ENCODE measurements around the gene ASB18. TPM values are rescaled to one million over a fixed set of nuclear protein-coding genes. Genes with fewer than 3 reads are reported as not detected.
A peak's percentile ranks its signal among the peaks of the same experiment; 100 is the strongest.

Gene ASB18
- polyA plus RNA-seq, 1 donor (not counting 4 experiments of a cell fraction or from before 2014, with no cell fraction given) = not detected

GRCh38 chr2:236162882-236163470 is 101.2 kb downstream of the ASB18 start:
- peaks cover 25% of the 10 kb centered on the region for H3K4me1 ChIP-seq (ENCODE audit: control insufficient read depth, extremely low read depth, insufficient read depth, low read length)

GRCh38 chr2:236162031-236162845 is 102.0 kb downstream of the ASB18 start:
- Histone ChIP-seq H3K36me3 (ENCODE audit: control insufficient read depth in 2 of 2, extremely low read depth in 1 of 2, insufficient read depth in 2 of 2, low read length in 2 of 2) (no peaks in the 10 kb centered on the region), H3K4me2 (ENCODE audit: control insufficient read depth, extremely low read depth, insufficient read depth, low read depth, low read length) (peak overlapping the region; percentile 64), H3K27me3 (ENCODE audit: control insufficient read depth, extremely low read depth, insufficient read depth, low read length) (peaks cover 54% of the 10 kb centered on the region), H3K4me3 (ENCODE audit: control insufficient read depth in 2 of 3, extremely low read depth in 1 of 3, insufficient read depth in 2 of 3, low read depth in 1 of 3, low read length in 3 of 3) (no peak overlapping the region), H3K9me3 (ENCODE audit: control insufficient read depth, low read depth, low read length) (no peaks in the 10 kb centered on the region), H3K27ac (ENCODE audit: control insufficient read depth, insufficient read depth, low read length) (no peak overlapping the region), H2AFZ (ENCODE audit: control insufficient read depth, low read length) (peak overlapping the region; percentile 43), H4K20me1 (ENCODE audit: control insufficient read depth, extremely low read depth, insufficient read depth, low read length) (no peaks in the 10 kb centered on the region), H3K79me2 (ENCODE audit: control insufficient read depth, insufficient read depth, low read length) (no peaks in the 10 kb centered on the region), H3K9ac (ENCODE audit: control insufficient read depth, extremely low read depth, insufficient read depth, low read length) (no peak overlapping the region), H3K9me1 (ENCODE audit: control insufficient read depth, extremely low read depth, insufficient read depth, low read length) (no peaks in the 10 kb centered on the region), H3K4me1 (ENCODE audit: control insufficient read depth, extremely low read depth, insufficient read depth, low read length) (peaks cover 25% of the 10 kb centered on the region)
- FAIRE-seq (peak; percentile 71), DNase-seq (ENCODE audit: low read depth, low spot score) (no peak)
- dilution Hi-C loops (cut with MboI; ENCODE audit: extremely low pct_ligation_motif_present, low sequenced_read_pairs) = no loop called here
- TF ChIP-seq EZH2 (IDR thresholded peaks at IDR 0.05; ENCODE audit: low read length) (no peak), CTCF (optimal IDR thresholded peaks at IDR 0.05 in 1 of 3, IDR thresholded peaks at IDR 0.05 in 1 of 3, conservative IDR thresholded peaks at IDR 0.05 in 1 of 3; ENCODE audit: extremely low read depth in 1 of 3, insufficient read depth in 2 of 3, low read length in 3 of 3) (no peak)

More at GRCh38 chr2:236162882-236163470, 101.2 kb downstream of the ASB18 start:
- Histone ChIP-seq H3K27ac (ENCODE audit: control insufficient read depth, insufficient read depth, low read length) (no peak overlapping the region), H3K36me3 (ENCODE audit: control insufficient read depth in 2 of 2, extremely low read depth in 1 of 2, insufficient read depth in 2 of 2, low read length in 2 of 2) (no peaks in the 10 kb centered on the region), H3K4me2 (ENCODE audit: control insufficient read depth, extremely low read depth, insufficient read depth, low read depth, low read length) (no peak overlapping the region), H2AFZ (ENCODE audit: control insufficient read depth, low read length) (no peak overlapping the region), H3K9ac (ENCODE audit: control insufficient read depth, extremely low read depth, insufficient read depth, low read length) (no peak overlapping the region), H3K27me3 (ENCODE audit: control insufficient read depth, extremely low read depth, insufficient read depth, low read length) (peaks cover 49% of the 10 kb centered on the region), H4K20me1 (ENCODE audit: control insufficient read depth, extremely low read depth, insufficient read depth, low read length) (no peaks in the 10 kb centered on the region), H3K9me1 (ENCODE audit: control insufficient read depth, extremely low read depth, insufficient read depth, low read length) (no peaks in the 10 kb centered on the region), H3K79me2 (ENCODE audit: control insufficient read depth, insufficient read depth, low read length) (no peaks in the 10 kb centered on the region), H3K9me3 (ENCODE audit: control insufficient read depth, low read depth, low read length) (no peaks in the 10 kb centered on the region), H3K4me3 (ENCODE audit: control insufficient read depth in 2 of 3, extremely low read depth in 1 of 3, insufficient read depth in 2 of 3, low read depth in 1 of 3, low read length in 3 of 3) (no peak overlapping the region)
- DNase-seq (ENCODE audit: low read depth, low spot score) (no peak), FAIRE-seq (no peak)
- dilution Hi-C loops (cut with MboI; ENCODE audit: extremely low pct_ligation_motif_present, low sequenced_read_pairs) = no loop called here
- TF ChIP-seq EZH2 (IDR thresholded peaks at IDR 0.05; ENCODE audit: low read length) = no peak
- TF ChIP-seq CTCF (optimal IDR thresholded peaks at IDR 0.05 in 1 of 3, IDR thresholded peaks at IDR 0.05 in 1 of 3, conservative IDR thresholded peaks at IDR 0.05 in 1 of 3; ENCODE audit: extremely low read depth in 1 of 3, insufficient read depth in 2 of 3, low read length in 3 of 3) = no peak

All from keratinocyte (primary cell).